Measurements from ENCODE around the gene CLSTN3.

CLSTN3 gene

DNA sequence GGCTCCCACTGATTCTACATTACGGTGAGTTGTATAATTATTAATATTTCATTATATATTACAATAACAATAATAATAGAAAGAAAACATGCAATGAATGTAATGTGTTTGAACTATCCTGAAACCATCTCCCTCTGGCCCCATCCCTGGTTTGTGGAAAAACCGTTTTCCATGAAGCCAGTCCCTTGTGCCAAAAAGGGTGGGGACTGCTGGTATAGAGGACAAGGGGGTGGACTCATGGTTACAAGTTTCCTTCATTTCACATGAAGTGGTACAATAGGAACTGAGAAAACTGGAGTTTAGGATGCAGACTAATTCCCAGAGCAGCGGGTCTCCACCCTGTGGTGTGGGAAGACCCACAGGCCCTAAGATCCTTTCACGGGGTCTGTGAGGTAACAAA, 18.1 kb upstream of the CLSTN3 start:
- no peak for TF ChIP-seq CTCF (IDR thresholded peaks at IDR 0.05; ENCODE audit: insufficient read depth, low read length, missing control alignments)
- ChIA-PET POLR2A (no interaction called here), CTCF (interaction anchor here (0.8 to 8.4 kb wide), 31 partner anchors 10 to 243 kb away, joined by 3 to 217 read pairs (median 7); partner anchors contain the start of genes C12orf57, C1R, C1S and LPCAT3)
- H3K4me3 ChIP-seq (ENCODE audit: low read depth, low read length), result no peak overlapping the region
- DNase-seq (ENCODE audit: low read depth, low spot score), result no peak

DNA sequence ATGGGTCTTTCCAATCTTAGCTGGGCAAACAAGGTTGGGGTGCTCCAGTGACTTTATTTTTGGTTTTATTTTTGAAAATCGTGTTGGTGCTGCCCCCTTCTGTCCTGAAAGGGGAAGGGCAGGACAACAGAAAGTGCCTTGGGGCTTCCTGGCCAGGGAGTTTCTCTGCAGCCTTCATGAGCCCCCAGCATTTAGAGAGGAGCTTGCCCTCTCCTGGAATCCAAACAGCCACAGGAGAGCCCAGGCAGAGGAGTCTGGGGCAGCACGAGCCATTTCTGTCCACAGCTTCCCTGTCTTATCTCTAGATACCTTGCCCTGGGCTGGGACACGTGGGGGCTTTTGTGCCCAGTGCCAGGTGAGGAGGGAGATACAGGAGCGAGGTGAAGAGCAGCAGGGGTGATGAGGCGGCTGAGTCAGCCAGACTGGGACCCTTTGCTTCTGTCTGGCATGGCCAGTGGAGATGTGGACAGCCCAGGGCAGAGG, 16.7 kb upstream of the CLSTN3 start:
- ChIA-PET POLR2A (interaction anchor here (0.5 to 0.8 kb wide), 2 partner anchors 95 to 199 kb away, joined by 3 read pairs; partner anchors contain the start of genes ENO2 and LPCAT3), CTCF (interaction anchor here (0.8 to 8.4 kb wide), 42 partner anchors 9 to 245 kb away, joined by 3 to 217 read pairs (median 6); partner anchors contain the start of genes C12orf57, C1R, C1S and CLSTN3)
- peak; percentile 62 for TF ChIP-seq CTCF (IDR thresholded peaks at IDR 0.05; ENCODE audit: insufficient read depth, low read length, missing control alignments)
- DNase-seq (ENCODE audit: low read depth, low spot score), result no peak
- no peak overlapping the region for H3K4me3 ChIP-seq (ENCODE audit: low read depth, low read length)

DNA sequence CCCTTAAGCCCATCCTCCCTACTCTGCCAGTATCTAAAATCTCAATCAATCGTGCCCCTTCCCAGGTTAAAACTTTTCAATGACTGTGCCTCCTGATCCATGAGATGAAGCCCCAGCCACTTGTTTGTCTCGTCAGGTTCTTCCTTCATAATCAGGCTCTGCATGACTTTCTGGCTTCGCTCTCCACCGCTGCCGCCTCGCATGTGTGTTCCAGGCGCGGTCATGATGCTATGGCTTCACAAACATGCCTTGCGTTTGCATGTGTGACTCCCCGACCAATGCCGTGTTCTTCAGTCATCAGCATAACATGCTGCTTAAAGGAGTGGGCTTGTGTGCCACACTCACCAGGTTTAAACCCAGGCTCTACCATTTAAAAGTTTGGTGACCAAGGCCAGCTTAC, 16.2 kb upstream of the CLSTN3 start:
- ChIA-PET POLR2A (no interaction called here), CTCF (interaction anchor here (0.5 to 8.4 kb wide), 41 partner anchors 8 to 245 kb away, joined by 3 to 217 read pairs (median 7); partner anchors contain the start of genes C12orf57, C1R, C1S and CLSTN3)
- no peak for TF ChIP-seq CTCF (IDR thresholded peaks at IDR 0.05; ENCODE audit: insufficient read depth, low read length, missing control alignments)
- no peak for DNase-seq (ENCODE audit: low read depth, low spot score)
- no peak overlapping the region for H3K4me3 ChIP-seq (ENCODE audit: low read depth, low read length)

DNA sequence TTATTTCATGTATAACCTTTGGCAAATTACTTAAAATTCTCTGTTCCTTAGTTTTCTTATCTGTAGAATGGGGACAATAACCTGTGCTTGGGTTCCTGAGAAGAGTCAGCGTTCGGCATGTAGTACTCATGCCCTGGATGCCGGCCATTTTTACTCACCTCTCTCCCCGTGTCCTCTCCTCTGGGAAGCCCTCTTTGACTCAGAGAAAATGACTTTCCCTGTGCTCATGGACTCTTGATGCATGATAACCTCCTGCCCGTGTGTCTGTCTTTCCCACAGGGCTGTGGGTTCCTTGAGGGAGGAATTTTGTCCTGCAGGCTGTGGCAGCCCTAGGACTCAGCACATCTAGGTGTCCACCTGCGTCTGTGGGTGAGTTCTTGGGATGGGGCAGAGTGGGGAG, 15.3 kb upstream of the CLSTN3 start:
- ChIA-PET POLR2A (no interaction called here), CTCF (interaction anchor here (0.5 to 8.4 kb wide), 5 partner anchors 8 to 97 kb away, joined by 3 to 217 read pairs (median 63); partner anchors contain the start of genes C1S, LPCAT3 and RBP5)
- TF ChIP-seq CTCF (IDR thresholded peaks at IDR 0.05; ENCODE audit: insufficient read depth, low read length, missing control alignments), result no peak

GRCh38 chr12:7116196-7116595, 14.0 kb upstream of the CLSTN3 start:
- no peak overlapping the region for H3K4me3 ChIP-seq (ENCODE audit: low read depth, low read length)
- DNase-seq (ENCODE audit: low read depth, low spot score), result no peak
- POLR2A ChIA-PET, result no interaction called here
- no peak for TF ChIP-seq CTCF (IDR thresholded peaks at IDR 0.05; ENCODE audit: insufficient read depth, low read length, missing control alignments)
- CTCF ChIA-PET, result interaction anchor here (1.0 to 12.6 kb wide), 5 partner anchors 6 to 150 kb away, joined by 4 to 158 read pairs (median 5); partner anchors contain the start of gene C1RL

More for the DNA sequence above, 15.3 kb upstream of the CLSTN3 start:
- no peak for DNase-seq (ENCODE audit: low read depth, low spot score)
- no peak overlapping the region for H3K4me3 ChIP-seq (ENCODE audit: low read depth, low read length)

DNA sequence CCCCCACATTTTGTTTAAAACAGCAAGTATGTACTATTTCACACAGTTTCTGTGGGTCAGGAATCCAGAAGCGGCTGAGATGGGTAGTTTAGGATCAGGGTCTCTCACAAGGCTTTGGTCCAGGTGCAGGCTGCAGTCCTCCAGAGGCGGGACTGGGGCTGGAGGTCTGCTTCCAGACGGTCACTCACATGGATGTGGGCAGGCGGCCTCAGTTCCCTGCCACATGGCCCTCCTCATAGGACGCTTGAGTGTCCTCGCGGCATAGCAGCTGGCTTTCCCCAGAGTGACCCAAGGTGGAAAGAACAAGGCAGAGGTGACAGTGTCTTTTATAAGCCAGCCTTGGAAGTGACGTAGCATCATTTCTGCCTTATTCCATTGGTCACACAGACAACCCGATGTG, 13.3 kb upstream of the CLSTN3 start:
- H3K4me3 ChIP-seq (ENCODE audit: low read depth, low read length), result no peak overlapping the region
- no peak for DNase-seq (ENCODE audit: low read depth, low spot score)
- ChIA-PET POLR2A (no interaction called here), CTCF (interaction anchor here (0.7 to 12.6 kb wide), 6 partner anchors 6 to 172 kb away, joined by 3 to 158 read pairs (median 6); partner anchors contain the start of gene C1RL)
- no peak for TF ChIP-seq CTCF (IDR thresholded peaks at IDR 0.05; ENCODE audit: insufficient read depth, low read length, missing control alignments)
